ENCODE results near the gene ATG5.

The ATG5 gene

DNA sequence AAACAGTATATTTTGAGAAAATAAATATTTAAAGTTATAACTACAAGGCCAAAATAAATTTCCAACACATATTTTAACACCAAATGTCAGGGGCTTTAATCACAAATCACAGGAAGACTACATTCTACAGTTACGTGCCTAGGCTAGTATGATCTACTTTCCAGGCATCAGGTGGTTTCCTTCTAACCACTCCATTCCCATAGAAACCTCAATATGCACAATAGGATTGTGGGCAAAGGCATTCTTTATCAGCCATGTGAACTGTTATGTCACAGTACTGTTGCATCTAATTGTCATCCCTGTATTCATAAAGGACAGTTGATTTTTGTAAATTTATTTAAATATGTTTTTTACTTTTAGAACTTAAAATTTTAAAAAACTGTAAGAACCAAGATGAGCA lies 32.4 kb downstream of the ATG5 start:
- DNase-seq (ENCODE audit: low read depth, low spot score): no peak
- in situ Hi-C loops (cut with HindIII; ENCODE audit: low sequenced_read_pairs): no loop called here
- no peak overlapping the region for H3K4me3 ChIP-seq (ENCODE audit: low read depth, low read length)
- TF ChIP-seq, protein P1, sequence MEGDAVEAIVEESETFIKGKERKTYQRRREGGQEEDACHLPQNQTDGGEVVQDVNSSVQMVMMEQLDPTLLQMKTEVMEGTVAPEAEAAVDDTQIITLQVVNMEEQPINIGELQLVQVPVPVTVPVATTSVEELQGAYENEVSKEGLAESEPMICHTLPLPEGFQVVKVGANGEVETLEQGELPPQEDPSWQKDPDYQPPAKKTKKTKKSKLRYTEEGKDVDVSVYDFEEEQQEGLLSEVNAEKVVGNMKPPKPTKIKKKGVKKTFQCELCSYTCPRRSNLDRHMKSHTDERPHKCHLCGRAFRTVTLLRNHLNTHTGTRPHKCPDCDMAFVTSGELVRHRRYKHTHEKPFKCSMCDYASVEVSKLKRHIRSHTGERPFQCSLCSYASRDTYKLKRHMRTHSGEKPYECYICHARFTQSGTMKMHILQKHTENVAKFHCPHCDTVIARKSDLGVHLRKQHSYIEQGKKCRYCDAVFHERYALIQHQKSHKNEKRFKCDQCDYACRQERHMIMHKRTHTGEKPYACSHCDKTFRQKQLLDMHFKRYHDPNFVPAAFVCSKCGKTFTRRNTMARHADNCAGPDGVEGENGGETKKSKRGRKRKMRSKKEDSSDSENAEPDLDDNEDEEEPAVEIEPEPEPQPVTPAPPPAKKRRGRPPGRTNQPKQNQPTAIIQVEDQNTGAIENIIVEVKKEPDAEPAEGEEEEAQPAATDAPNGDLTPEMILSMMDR (IDR thresholded peaks at IDR 0.05; ENCODE audit: low read depth, low read length): no peak

DNA sequence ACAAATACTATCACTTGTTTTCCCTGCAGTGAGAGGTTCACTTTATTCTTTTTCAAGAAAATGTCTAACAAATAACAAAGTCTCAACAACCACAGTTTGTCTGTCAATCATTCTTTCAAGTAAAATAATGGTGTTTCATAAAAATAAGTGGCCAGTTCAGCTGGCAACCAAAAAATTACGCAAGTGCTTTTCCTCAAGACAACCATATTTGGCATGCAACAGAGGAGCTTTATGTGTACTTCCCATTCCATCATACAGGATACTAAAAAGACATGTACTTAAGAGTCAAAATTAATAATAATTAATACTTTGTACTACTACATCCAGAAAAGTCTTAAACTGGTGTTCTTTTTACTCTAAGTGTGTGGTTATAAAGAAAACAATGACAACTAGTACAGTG lies 34.6 kb downstream of the ATG5 start:
- no peak overlapping the region for H3K4me3 ChIP-seq (ENCODE audit: low read depth, low read length)
- in situ Hi-C loops (cut with HindIII; ENCODE audit: low sequenced_read_pairs): no loop called here
- no peak for DNase-seq (ENCODE audit: low read depth, low spot score)
- TF ChIP-seq, protein P1 (IDR thresholded peaks at IDR 0.05; ENCODE audit: low read depth, low read length): no peak

DNA sequence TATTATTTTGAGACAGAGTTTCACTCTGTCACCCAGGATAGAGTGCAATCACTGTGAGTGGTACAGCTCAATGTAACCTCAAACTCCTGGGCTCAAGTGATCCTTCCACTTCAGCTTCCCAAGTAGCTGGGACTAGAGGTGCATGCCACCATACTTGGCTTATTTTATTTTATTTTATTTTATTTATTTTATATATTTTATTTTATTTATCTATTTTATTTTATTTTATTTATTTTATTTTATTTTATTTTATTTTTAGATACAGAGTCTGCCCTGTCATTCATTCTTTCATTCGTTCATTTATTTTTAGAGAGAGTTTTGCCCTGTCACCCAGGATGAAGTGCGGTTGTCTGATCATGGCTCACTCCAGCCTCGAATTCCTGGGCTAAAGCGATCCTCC lies 35.5 kb downstream of the ATG5 start:
- in situ Hi-C loops (cut with HindIII; ENCODE audit: low sequenced_read_pairs): no loop called here
- TF ChIP-seq, protein P1 (IDR thresholded peaks at IDR 0.05; ENCODE audit: low read depth, low read length): no peak
- no peak for DNase-seq (ENCODE audit: low read depth, low spot score)
- H3K4me3 ChIP-seq (ENCODE audit: low read depth, low read length): no peak overlapping the region

DNA sequence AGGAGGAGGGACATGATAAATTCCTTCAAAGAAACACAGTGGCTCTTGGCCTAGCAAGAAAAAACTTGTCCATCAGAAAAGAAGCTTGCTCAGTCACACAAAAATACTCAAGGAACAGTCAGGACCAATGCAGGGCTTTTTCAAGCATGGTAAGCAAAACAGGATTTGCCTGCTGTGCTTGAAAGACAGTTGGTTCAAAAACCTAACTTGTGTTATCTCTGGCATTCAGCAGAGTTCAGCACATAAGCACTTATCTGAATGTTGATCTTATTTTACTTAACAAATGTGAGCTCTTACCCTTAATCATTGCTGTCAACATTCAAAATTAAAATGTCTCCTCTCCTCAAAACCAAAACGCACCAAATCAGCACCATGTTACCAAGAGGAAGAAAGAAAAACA lies 38.3 kb downstream of the ATG5 start:
- no peak for DNase-seq (ENCODE audit: low read depth, low spot score)
- TF ChIP-seq, protein P1 (IDR thresholded peaks at IDR 0.05; ENCODE audit: low read depth, low read length): no peak
- no peak overlapping the region for H3K4me3 ChIP-seq (ENCODE audit: low read depth, low read length)
- in situ Hi-C loops (cut with HindIII; ENCODE audit: low sequenced_read_pairs): no loop called here

DNA sequence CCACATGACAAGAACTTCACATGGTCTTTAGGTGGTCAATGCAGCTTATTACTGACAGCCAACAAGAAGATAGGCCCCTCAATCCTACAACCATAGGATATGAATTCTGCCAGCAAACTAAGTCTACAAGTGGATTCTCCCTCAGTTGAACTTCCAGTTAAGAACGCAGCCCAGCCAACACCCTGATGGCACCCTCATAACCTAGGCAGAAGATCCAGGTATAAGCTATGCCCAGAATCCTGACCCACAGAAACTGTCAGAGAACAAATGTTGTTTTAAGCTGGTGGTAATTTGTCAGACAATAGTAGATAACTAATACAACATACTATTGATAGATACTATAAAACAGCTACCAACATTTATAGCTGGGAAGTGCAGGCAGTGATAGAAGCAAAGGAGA lies 38.8 kb downstream of the ATG5 start:
- in situ Hi-C loops (cut with HindIII; ENCODE audit: low sequenced_read_pairs): no loop called here
- TF ChIP-seq, protein P1 (IDR thresholded peaks at IDR 0.05; ENCODE audit: low read depth, low read length): no peak
- H3K4me3 ChIP-seq (ENCODE audit: low read depth, low read length): no peak overlapping the region
- DNase-seq (ENCODE audit: low read depth, low spot score): no peak

DNA sequence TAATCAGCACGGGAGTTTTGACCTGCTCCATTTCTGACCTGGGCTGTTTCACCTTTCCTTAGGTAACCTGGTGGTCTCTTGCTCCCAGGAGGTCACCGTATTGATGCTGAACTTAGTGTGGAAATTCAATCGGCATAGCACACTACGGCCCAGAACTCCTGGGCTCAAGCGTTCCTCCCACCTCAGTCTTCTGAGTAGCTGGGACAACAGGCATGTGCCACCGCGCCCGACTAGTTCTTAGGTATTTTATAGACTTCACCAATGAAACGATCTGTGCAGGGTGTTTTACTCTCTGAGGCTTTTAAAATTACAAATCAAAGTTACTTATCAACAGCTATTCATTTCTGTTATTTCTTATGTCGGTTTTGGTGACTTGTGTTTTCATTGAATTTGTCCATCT lies 42.1 kb downstream of the ATG5 start:
- in situ Hi-C loops (cut with HindIII; ENCODE audit: low sequenced_read_pairs): no loop called here
- DNase-seq (ENCODE audit: low read depth, low spot score): no peak
- H3K4me3 ChIP-seq (ENCODE audit: low read depth, low read length): no peak overlapping the region
- TF ChIP-seq, protein P1 (IDR thresholded peaks at IDR 0.05; ENCODE audit: low read depth, low read length): no peak

DNA sequence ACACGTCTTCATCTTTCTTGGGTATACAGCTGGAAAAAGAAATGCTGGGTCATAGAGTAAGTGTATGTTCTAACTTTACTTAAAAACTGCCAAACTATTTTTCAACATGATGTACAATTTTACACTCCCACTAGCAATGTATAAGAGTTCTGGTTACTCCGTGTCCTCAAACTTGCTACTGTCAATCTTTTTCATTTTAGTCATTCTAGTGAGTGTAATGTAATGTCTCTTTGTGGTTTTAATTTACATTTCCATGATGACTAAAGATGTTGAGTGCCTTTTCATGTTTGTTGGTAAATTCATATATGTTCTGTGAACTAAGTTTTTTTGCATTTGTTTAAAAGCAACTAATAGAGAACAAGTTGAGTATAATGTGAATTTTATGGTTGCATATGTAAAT lies 43.9 kb downstream of the ATG5 start:
- no peak overlapping the region for H3K4me3 ChIP-seq (ENCODE audit: low read depth, low read length)
- no peak for DNase-seq (ENCODE audit: low read depth, low spot score)
- TF ChIP-seq, protein P1 (IDR thresholded peaks at IDR 0.05; ENCODE audit: low read depth, low read length): no peak
- in situ Hi-C loops (cut with HindIII; ENCODE audit: low sequenced_read_pairs): no loop called here

Measured in astrocyte of the spinal cord (primary cell).